H1 (cell line): Measurements from ENCODE around the gene CCSER2. TPM values are rescaled to one million over a fixed set of nuclear protein-coding genes. Genes with fewer than 3 reads are reported as not detected.

Source experiments
- CTCF ChIA-PET: fragments of 300-600 bp; sonication (Branson Sonifier 250); formaldehyde crosslinking; loops from one replicate; lab custom pipeline; 2021; ENCODE audit not compliant: partially characterized antibody; lab: Charles Lee
- POLR2A ChIA-PET: fragments of 300-600 bp; sonication (Branson Sonifier 250); formaldehyde crosslinking; loops from one replicate; lab custom pipeline; 2021; ENCODE audit warnings: inconsistent platforms; ENCODE audit not compliant: partially characterized antibody; lab: Charles Lee
- DNase-seq, 2 experiments: peaks; one replicate each; pipeline versions ENCODE4 v3.0.0 to v3.0.0-alpha.2; 2010 to 2022; ENCODE audit warnings: low spot score in 2 of 2, low read depth in 1 of 2, mixed read lengths in 1 of 2
- FAIRE-seq: peaks from 2 replicates; lab custom pipeline; 2011; peaks lifted over from hg19 to GRCh38; lab: Jason Lieb, UNC
- H2AFZ ChIP-seq: 2 replicates; pipeline ENCODE4 v1.8.1; 2012; ENCODE audit warnings: low read length, inconsistent platforms
- H2AK5ac ChIP-seq: 2 replicates; pipeline ENCODE4 v1.6.1; 2013; ENCODE audit warnings: low read depth, low read length
- H2BK120ac ChIP-seq: replicated peaks from 2 replicates; pipeline ENCODE3; 2013; ENCODE audit warnings: low read depth, low read length, inconsistent platforms
- H2BK12ac ChIP-seq: 2 replicates; pipeline ENCODE4 v1.6.1; 2013; ENCODE audit warnings: low read depth, low read length
- H2BK15ac ChIP-seq: 2 replicates; pipeline ENCODE4 v1.6.1; 2013; ENCODE audit warnings: low read length
- H2BK20ac ChIP-seq: 2 replicates; pipeline ENCODE4 v1.6.1; 2013; ENCODE audit warnings: low read length
- H2BK5ac ChIP-seq: 2 replicates; pipeline ENCODE4 v1.6.1; 2013; ENCODE audit warnings: low read depth, low read length
- H3K14ac ChIP-seq: 2 replicates; pipeline ENCODE4 v1.6.1; 2013; ENCODE audit warnings: inconsistent platforms; ENCODE audit not compliant: insufficient read length
- H3K18ac ChIP-seq: 2 replicates; pipeline ENCODE4 v1.6.1; 2013; ENCODE audit warnings: low read length; ENCODE audit errors: extremely low read depth
- H3K23ac ChIP-seq: 2 replicates; pipeline ENCODE4 v1.6.1; 2013; ENCODE audit warnings: inconsistent platforms; ENCODE audit not compliant: insufficient read length
- H3K23me2 ChIP-seq: 2 replicates; pipeline ENCODE4 v1.6.1; 2013; ENCODE audit warnings: low read depth, low read length
- H3K27ac ChIP-seq: 2 replicates; pipeline ENCODE4 v1.6.1; 2011; ENCODE audit warnings: low read depth, low read length, inconsistent platforms
- H3K27me3 ChIP-seq, 4 experiments: replicated peaks in 1 of 4; 1 replicate in 1 of 4; 2 replicates in 3 of 4; pipeline versions ENCODE4 v1.6.1 to v1.8.1; 2011 to 2013; ENCODE audit warnings: low read length in 3 of 4, mild to moderate bottlenecking in 3 of 4, inconsistent platforms in 2 of 4, mixed read lengths in 2 of 4, moderate library complexity in 1 of 4; ENCODE audit not compliant: control insufficient read depth in 3 of 4, insufficient read depth in 3 of 4; ENCODE audit errors: extremely low read depth in 1 of 4
- H3K36me3 ChIP-seq, 4 experiments: 2 replicates each; pipeline versions ENCODE4 v1.6.1 to v1.8.1; 2011 to 2013; ENCODE audit warnings: mild to moderate bottlenecking in 4 of 4, low read length in 3 of 4, moderate library complexity in 2 of 4, control low read depth in 1 of 4, inconsistent platforms in 1 of 4; ENCODE audit not compliant: insufficient read depth in 4 of 4, control insufficient read depth in 2 of 4
- H3K4ac ChIP-seq: replicated peaks from 2 replicates; pipeline ENCODE3; 2013; ENCODE audit warnings: low read length, low read depth, mixed read lengths, inconsistent platforms; ENCODE audit not compliant: insufficient read length
- H3K4me1 ChIP-seq, 4 experiments: replicated peaks in 1 of 4; 1 replicate in 1 of 4; 2 replicates in 3 of 4; pipeline versions ENCODE4 v1.6.1 to v1.8.1; 2011 to 2013; ENCODE audit warnings: low read length in 3 of 4, inconsistent platforms in 2 of 4, mixed read lengths in 1 of 4; ENCODE audit not compliant: insufficient read depth in 4 of 4, control insufficient read depth in 3 of 4
- H3K4me2 ChIP-seq, 2 experiments: 2 replicates each; pipeline versions ENCODE4 v1.6.1 to v1.8.1; 2011 to 2013; ENCODE audit warnings: low read depth in 2 of 2, low read length in 2 of 2, control low read depth in 1 of 2, inconsistent platforms in 1 of 2, mild to moderate bottlenecking in 1 of 2; ENCODE audit not compliant: insufficient read depth in 1 of 2
- H3K4me3 ChIP-seq, 4 experiments: fragments of 200-600, 300-600 bp in 1 of 4; sonication (generic), shearing (Covaris generic), sonication (Bioruptor Twin) in 1 of 4; 2 replicates each; pipeline versions ENCODE4 v1.5.1 to v1.8.1; 2011 to 2016; ENCODE audit warnings: low read length in 4 of 4, low read depth in 3 of 4, control low read depth in 2 of 4, inconsistent platforms in 2 of 4, mild to moderate bottlenecking in 2 of 4, mixed read lengths in 1 of 4, moderate library complexity in 1 of 4; ENCODE audit not compliant: insufficient read depth in 2 of 4; ENCODE audit errors: extremely low read depth in 1 of 4
- H3K56ac ChIP-seq: replicated peaks from 2 replicates; pipeline ENCODE3; 2013; ENCODE audit warnings: low read depth, mild to moderate bottlenecking, mixed read lengths, low read length, inconsistent platforms; ENCODE audit not compliant: insufficient read length
- H3K79me1 ChIP-seq: 2 replicates; pipeline ENCODE4 v1.6.1; 2013; ENCODE audit warnings: low read depth, low read length, control low read depth
- H3K79me2 ChIP-seq, 2 experiments: 2 replicates each; pipeline versions ENCODE4 v1.6.1 to v1.8.1; 2012 to 2013; ENCODE audit warnings: low read length in 2 of 2, mild to moderate bottlenecking in 2 of 2, inconsistent platforms in 1 of 2; ENCODE audit not compliant: insufficient read depth in 2 of 2, control insufficient read depth in 1 of 2
- H3K9ac ChIP-seq, 4 experiments: replicated peaks in 1 of 4; 1 replicate in 1 of 4; 2 replicates in 3 of 4; pipeline versions ENCODE4 v1.6.1 to v1.8.1; 2011 to 2013; ENCODE audit warnings: low read depth in 3 of 4, low read length in 3 of 4, control low read depth in 2 of 4, mild to moderate bottlenecking in 2 of 4, moderate library complexity in 2 of 4, inconsistent platforms in 1 of 4; ENCODE audit errors: extremely low read depth in 1 of 4
- H3K9me3 ChIP-seq, 2 experiments: 2 replicates each; pipeline versions ENCODE4 v1.6.1 to v1.8.1; 2012 to 2013; ENCODE audit warnings: mild to moderate bottlenecking in 2 of 2, moderate library complexity in 2 of 2, control low read depth in 1 of 2, inconsistent platforms in 1 of 2, low read depth in 1 of 2, low read length in 1 of 2, mixed read lengths in 1 of 2; ENCODE audit not compliant: insufficient read depth in 2 of 2
- H4K20me1 ChIP-seq, 2 experiments: replicated peaks in 1 of 2; 2 replicates each; pipeline versions ENCODE3 to v1.8.1; 2011 to 2013; ENCODE audit warnings: inconsistent platforms in 2 of 2, low read length in 2 of 2, mild to moderate bottlenecking in 1 of 2; ENCODE audit not compliant: insufficient read depth in 2 of 2, control insufficient read depth in 1 of 2
- H4K5ac ChIP-seq: 2 replicates; pipeline ENCODE4 v1.6.1; 2013; ENCODE audit warnings: low read length, low read depth, mixed read lengths, inconsistent platforms; ENCODE audit not compliant: insufficient read length
- H4K8ac ChIP-seq: 2 replicates; pipeline ENCODE4 v1.8.0; 2013; ENCODE audit warnings: mild to moderate bottlenecking, moderate library complexity, low read length, inconsistent platforms; ENCODE audit not compliant: insufficient read depth; ENCODE audit errors: extremely low read depth
- H4K91ac ChIP-seq: replicated peaks from 2 replicates; pipeline ENCODE3; 2013; ENCODE audit warnings: low read length, mixed read lengths, inconsistent platforms; ENCODE audit not compliant: insufficient read length
- HDAC2 ChIP-seq, 2 experiments: fragments of 300-600 bp in 1 of 2; sonication (generic) in 1 of 2; IDR thresholded peaks; 2 replicates each; pipeline ENCODE4 v1.6.1; 2011 to 2012; ENCODE audit warnings: low read depth in 2 of 2, low read length in 2 of 2, mild to moderate bottlenecking in 2 of 2, moderate library complexity in 2 of 2, borderline replicate concordance in 1 of 2, inconsistent platforms in 1 of 2
- JUND ChIP-seq: IDR thresholded peaks from 2 replicates; pipeline ENCODE4 v1.6.1; 2011; ENCODE audit warnings: mild to moderate bottlenecking, improper control_type of control experiment, low read length
- WGBS, 2 experiments: shearing (Covaris generic) in 1 of 2; methylation state at CpG; one replicate each; pipeline versions ENCODE4 v1.1.6 to v1.1.7; 2013 to 2015; ENCODE audit warnings: low lambda C conversion rate in 2 of 2, mixed read lengths in 2 of 2, inconsistent platforms in 1 of 2, low coverage in 1 of 2, missing lambda C conversion rate in 1 of 2; ENCODE audit not compliant: insufficient replicate concordance in 2 of 2, insufficient coverage in 1 of 2, insufficient read length in 1 of 2; ENCODE audit errors: extremely low coverage in 1 of 2, missing lambda C conversion rate in 1 of 2; 5-methylcytosine and 5-hydroxymethylcytosine counted together
- polyA plus RNA-seq, 7 experiments: library from polyadenylated mRNA; depleted of rRNA in 3 of 7; stranded (reverse) in 5 of 7; unstranded in 2 of 7; fragments of >200 nt in 5 of 7; fragments of 200-250 nt in 2 of 7; gene quantifications; 1 replicate in 5 of 7; 2 replicates in 1 of 7; 4 replicates in 1 of 7; pipeline versions ENCODE4 v1.2.1 to v1.2.3, GENCODE V29; 2011 to 2013; ENCODE audit warnings: missing spikeins in 2 of 7, mixed read lengths in 2 of 7
- total RNA-seq: library from RNA; stranded (reverse); fragmentation: NEBNext Ultra II Directional; extraction: Animal tissue kit (Norgen Biotek cat#: 25700); gene quantifications from 2 replicates; pipeline ENCODE4 v1.2.1, GENCODE V29; 2021

CCSER2 gene
- total and polyA plus RNA-seq, 2 of the 8 experiments (the other 6 are each of a cell fraction or from before 2014, with no cell fraction given) = 6.9 to 30.5 TPM

DNA sequence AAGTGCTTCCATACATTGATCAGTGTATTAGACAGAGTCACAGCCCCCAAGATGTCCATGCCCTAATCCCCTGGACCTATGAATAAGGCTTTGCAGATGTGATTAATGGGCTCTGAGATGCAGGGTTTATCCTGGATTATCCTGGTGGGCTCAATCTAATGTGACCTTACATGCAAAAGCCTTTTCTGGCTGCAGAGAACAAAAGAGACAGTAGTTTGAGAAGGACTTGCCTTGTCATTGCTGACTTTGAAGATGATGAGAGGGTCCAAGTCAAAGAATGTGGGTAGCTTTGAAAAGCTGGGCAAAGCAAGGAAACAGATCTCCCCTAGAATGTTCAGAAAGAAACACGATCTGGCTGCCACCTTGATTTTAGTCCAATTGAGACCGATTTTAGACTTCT lies 238.7 kb downstream of the CCSER2 start:
- H3K27me3 ChIP-seq = no peaks in the 10 kb centered on the region
- H4K5ac ChIP-seq = peak overlapping the region; percentile 47
- no peak overlapping the region for H2BK15ac ChIP-seq
- H4K91ac ChIP-seq = no peak overlapping the region
- no peak overlapping the region for H3K23ac ChIP-seq
- peak; percentile 36 for FAIRE-seq
- peaks cover 0 to 9% (median 6%) of the 10 kb centered on the region in 4 experiments; a peak in 3 of 7 replicates for H3K4me1 ChIP-seq
- H2AK5ac ChIP-seq = no peak overlapping the region
- H3K79me2 ChIP-seq = no peaks in the 10 kb centered on the region
- no peaks in the 10 kb centered on the region for H3K23me2 ChIP-seq
- peak overlapping the region; percentile 24; the same call in 1 of the 2 replicates for H3K18ac ChIP-seq
- H4K20me1 ChIP-seq = no peaks in the 10 kb centered on the region
- no peak overlapping the region for H3K4me2 ChIP-seq
- H3K9ac ChIP-seq = no peak overlapping the region
- peak overlapping the region; percentile 5; the same call in 1 of the 2 replicates for H2BK5ac ChIP-seq
- POLR2A ChIA-PET = no interaction called here
- H3K14ac ChIP-seq = no peak overlapping the region
- CTCF ChIA-PET = interaction anchor here (0.6 to 1.2 kb wide), 6 partner anchors 17 to 1290 kb away, joined by 3 to 4 read pairs (median 4); no protein-coding TSS in a partner anchor
- H3K9me3 ChIP-seq = peaks cover 0 to 8% of the 10 kb centered on the region in 2 experiments; a peak in 2 of 4 replicates
- peaks cover 0 to 3% (median 0%) of the 10 kb centered on the region in 4 experiments; a peak in 1 of 8 replicates for H3K36me3 ChIP-seq
- TF ChIP-seq JUND = no peak
- TF ChIP-seq HDAC2 (IDR thresholded peaks at IDR 0.05; ENCODE audit: borderline replicate concordance in 1 of 2, low read depth in 2 of 2, low read length in 2 of 2) = 0 out of 4 replicates have a peak, but pooled peaks of 1 of the 2 experiments have one; percentile 1
- H3K4ac ChIP-seq = no peak overlapping the region
- H3K4me3 ChIP-seq = peak overlapping the region in 1 of 4 experiments; percentile 5; a peak in 1 of 8 replicates
- H2AFZ ChIP-seq = no peak overlapping the region
- peak overlapping the region; percentile 48; the same call in 1 of the 2 replicates for H2BK20ac ChIP-seq
- no peak overlapping the region for H3K56ac ChIP-seq
- no peak for DNase-seq
- no peak overlapping the region for H3K27ac ChIP-seq
- H2BK12ac ChIP-seq = no peak overlapping the region
- no peak overlapping the region for H2BK120ac ChIP-seq
- 36% methylated on average over 2 of the region's 2 CpGs; no CpG with 5 or more reads in 1 of the 2 experiments for WGBS, 2 experiments
- no peak overlapping the region for H4K8ac ChIP-seq
- no peaks in the 10 kb centered on the region for H3K79me1 ChIP-seq

Other genes with a start within 250 kb of the CCSER2 start
- gene GHITM, start 189.1 kb upstream of the CCSER2 start, total RNA-seq = 87.8 and 97.0 TPM in 2 replicates
- 55.0 and 86.2 TPM in 2 replicates for gene GHITM, start 189.1 kb upstream of the CCSER2 start, polyA plus RNA-seq (2011; rRNA removed)
- not detected in 2 replicates for gene GPR15LG, start 154.8 kb upstream of the CCSER2 start, total RNA-seq
- gene GPR15LG, start 154.8 kb upstream of the CCSER2 start, polyA plus RNA-seq (2011; rRNA removed) = not detected in 2 replicates
- 8.7 and 10.5 TPM in 2 replicates for gene CDHR1, start 134.1 kb upstream of the CCSER2 start, total RNA-seq
- 3.9 and 5.6 TPM in 2 replicates for gene CDHR1, start 134.1 kb upstream of the CCSER2 start, polyA plus RNA-seq (2011; rRNA removed)
- not detected in 2 replicates for gene LRIT2, start 103.0 kb upstream of the CCSER2 start, total RNA-seq
- gene LRIT2, start 103.0 kb upstream of the CCSER2 start, polyA plus RNA-seq (2011; rRNA removed) = not detected in 2 replicates
- gene LRIT1, start 87.0 kb upstream of the CCSER2 start, total RNA-seq = not detected in 2 replicates
- gene LRIT1, start 87.0 kb upstream of the CCSER2 start, polyA plus RNA-seq (2011; rRNA removed) = 0.03 and 0.09 TPM in 2 replicates
- not detected in 2 replicates for gene RGR, start 83.5 kb upstream of the CCSER2 start, total RNA-seq
- gene RGR, start 83.5 kb upstream of the CCSER2 start, polyA plus RNA-seq (2011; rRNA removed) = not detected in 2 replicates